HG03159 (cell line): ENCODE data around the gene ARMC9.

Source experiments
- ATAC-seq: cut with Tn5 transposase; IDR thresholded peaks from one replicate; pipeline ENCODE4 v1.9.1; 2021; ENCODE audit warnings: mild to moderate bottlenecking, moderate library complexity; ENCODE audit not compliant: unreplicated experiment

The ARMC9 gene

GRCh38 chr2:231410293-231411004 is 212.0 kb downstream of the ARMC9 start:
- no peak for ATAC-seq

DNA sequence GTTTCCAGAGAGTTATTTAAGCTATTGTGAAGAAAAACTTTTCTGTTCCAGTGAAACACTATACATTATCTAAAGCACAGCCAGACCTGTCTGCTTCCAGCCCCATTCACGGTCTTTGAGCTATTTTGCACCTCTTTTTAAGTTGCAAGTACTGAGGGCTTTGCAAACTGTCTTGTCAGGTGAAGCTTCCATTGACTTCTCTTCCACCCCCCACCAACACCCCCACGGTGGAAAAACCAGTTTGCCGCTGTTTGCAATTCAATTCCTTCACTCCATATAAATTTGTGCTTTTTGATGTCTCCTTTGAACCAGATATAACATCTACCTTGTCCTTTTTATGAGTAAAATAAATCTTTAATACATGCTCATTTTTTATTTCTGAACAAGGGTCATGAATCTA is 212.8 kb downstream of the ARMC9 start:
- ATAC-seq, result no peak

- peak; percentile 98 for ATAC-seq
Observed at GRCh38 chr2:231411831-231412617, 213.6 kb downstream of the ARMC9 start.

GRCh38 chr2:231412618-231412963 is 214.2 kb downstream of the ARMC9 start:
- ATAC-seq, result no peak

DNA sequence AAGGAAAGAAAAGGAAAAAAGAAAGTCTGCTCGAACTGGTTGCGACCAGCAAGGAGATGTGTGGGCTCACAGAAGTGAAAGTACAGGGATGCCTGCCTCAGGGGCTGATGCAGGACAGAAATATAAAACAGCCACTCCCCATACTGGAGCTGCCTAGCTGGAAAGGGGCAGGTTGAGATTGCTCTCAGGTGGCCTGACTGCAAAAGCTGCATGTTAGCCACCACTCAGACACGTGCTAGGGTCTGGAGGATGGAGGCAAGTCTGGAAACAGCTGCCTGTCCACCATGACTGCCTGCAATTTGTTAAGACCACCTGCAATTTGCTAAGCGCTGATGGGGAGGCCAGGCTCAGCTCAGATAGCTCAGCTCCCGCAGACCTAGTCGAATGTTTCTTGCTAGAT is 215.0 kb downstream of the ARMC9 start:
- ATAC-seq, result no peak

- ATAC-seq, result no peak
Observed at GRCh38 chr2:231413921-231414476, 215.6 kb downstream of the ARMC9 start.

- no peak for ATAC-seq
Observed at GRCh38 chr2:231415029-231415428, 216.6 kb downstream of the ARMC9 start.

- ATAC-seq, result no peak
Observed at GRCh38 chr2:231418820-231419640, 220.6 kb downstream of the ARMC9 start.

DNA sequence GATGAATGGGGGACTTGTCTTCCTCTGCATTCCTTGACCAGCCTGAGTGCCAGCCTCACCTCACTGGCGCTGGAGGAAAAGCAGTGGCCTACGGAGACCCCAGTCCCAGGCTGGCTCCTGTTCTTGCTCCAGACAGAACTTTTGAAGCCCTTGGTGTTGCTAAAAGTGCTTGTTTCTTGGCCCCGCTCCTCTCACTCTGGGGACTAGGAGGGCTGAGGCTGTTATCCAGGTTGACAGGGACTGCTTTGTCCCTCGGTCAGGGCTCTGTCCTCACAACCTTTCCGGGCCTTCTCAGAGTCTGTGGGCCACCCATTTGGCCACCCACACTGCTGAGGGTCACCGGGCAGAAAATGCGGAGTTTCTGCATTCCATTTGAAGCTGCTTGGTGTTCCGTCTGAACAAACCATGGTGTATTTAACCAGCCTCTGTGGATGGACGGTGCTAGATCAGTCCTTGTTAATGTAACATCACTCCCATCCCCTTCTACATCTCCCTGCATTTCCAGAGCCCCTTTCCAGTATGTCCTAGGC is 222.7 kb downstream of the ARMC9 start:
- ATAC-seq, result no peak

DNA sequence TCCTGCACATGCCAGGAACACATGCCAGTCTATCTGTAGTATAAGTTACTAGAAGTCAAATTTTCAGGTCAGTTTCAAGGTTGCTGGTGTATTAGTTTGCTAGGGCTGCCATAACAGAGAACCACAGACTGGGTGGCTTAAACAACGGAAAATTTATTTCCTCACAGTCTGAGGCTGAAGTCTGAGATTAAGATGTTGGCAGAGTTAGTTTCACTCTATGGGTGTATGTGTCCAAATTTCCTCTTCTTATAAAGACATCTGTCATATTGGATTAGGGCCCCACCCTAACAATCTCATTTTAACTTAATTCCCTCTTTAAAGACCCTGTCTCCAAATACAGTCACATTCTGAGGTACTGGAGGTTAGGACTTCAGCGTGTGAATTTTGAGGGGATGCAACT is 223.6 kb downstream of the ARMC9 start:
- ATAC-seq, result no peak

- ATAC-seq, result no peak
Observed at GRCh38 chr2:231423176-231423575, 224.7 kb downstream of the ARMC9 start.
